GM23248 (cell line): ENCODE measurements around the gene EXOC7.

Experiments used
- EZH2 ChIP-seq: fragments of 200-600 bp; sonication (generic); IDR thresholded peaks from 2 replicates; pipeline ENCODE4 v1.6.1; 2018; ENCODE audit warnings: antibody characterized with exemption, mild to moderate bottlenecking; ENCODE audit not compliant: insufficient read depth, poor library complexity, severe bottlenecking
- EZH2phosphoT487 ChIP-seq: fragments of 200-600 bp; sonication (generic); IDR thresholded peaks from 2 replicates; pipeline ENCODE4 v1.6.1; 2018; ENCODE audit warnings: antibody characterized with exemption, moderate library complexity, mild to moderate bottlenecking, low read depth; ENCODE audit not compliant: insufficient read depth

DNA sequence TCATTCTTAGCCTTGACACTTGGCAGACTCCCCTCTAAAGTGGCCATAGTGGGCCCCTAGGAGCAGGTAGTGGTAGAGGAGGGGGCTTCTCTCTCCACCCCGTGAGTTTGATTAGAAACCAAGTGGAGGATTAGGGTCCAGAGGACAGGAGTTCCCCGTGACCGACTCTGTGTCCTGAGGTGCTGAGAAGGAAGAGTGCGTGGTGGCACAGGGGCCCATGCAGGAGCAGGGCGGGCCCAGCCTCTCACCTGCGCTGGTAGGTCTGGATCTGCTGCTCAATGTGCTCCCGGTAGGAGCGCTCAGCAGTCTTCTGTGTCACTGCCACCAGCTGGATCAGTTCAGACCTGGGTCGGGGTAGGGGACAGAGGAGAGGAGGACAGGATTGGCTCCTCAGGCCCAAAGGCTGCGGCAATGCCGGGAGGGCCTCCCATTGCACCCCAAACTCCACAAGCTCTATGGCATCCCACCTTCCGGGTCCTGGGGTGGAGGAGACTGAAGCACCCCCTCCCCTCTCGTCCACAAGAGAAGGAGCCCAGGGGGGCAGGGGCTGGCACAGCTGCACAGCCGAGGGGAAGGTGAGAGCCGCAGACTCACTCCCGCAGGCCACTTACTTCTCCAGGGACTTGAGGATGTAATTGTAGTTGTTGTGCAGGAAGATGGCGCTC is 18.4 kb downstream of the EXOC7 start:
- TF ChIP-seq EZH2 (no peak), EZH2phosphoT487 (no peak)
